PC-9 (cell line): Measurements from ENCODE around the gene DIRAS1. TPM values are rescaled to one million over a fixed set of nuclear protein-coding genes. Genes with fewer than 3 reads are reported as not detected.

ENCODE experiments used
- BruUV-seq: library from RNA; stranded (reverse); fragments of 400-500 nt; replicated peaks from 2 replicates; lab custom pipeline; 2021; lab: Mats Ljungman, UMichigan
- CTCF ChIA-PET: fragments of 300-600 bp; sonication (Branson Sonifier 250); formaldehyde crosslinking; loops from one replicate; lab custom pipeline; 2022; ENCODE audit warnings: antibody characterized with exemption; lab: Charles Lee
- POLR2A ChIA-PET: fragments of 300-600 bp; sonication (Branson Sonifier 250); formaldehyde crosslinking; loops from one replicate; lab custom pipeline; 2022; ENCODE audit warnings: antibody characterized with exemption; ENCODE audit not compliant: unreplicated experiment; lab: Charles Lee
- DNase-seq, 2 experiments: peaks; one replicate each; pipeline versions ENCODE4 v3.0.0 to v3.0.0-alpha.2; 2015 to 2022; ENCODE audit warnings: mixed read lengths in 1 of 2
- H2AFZ ChIP-seq: fragments of 200-600 bp; sonication (generic); 2 replicates; pipeline ENCODE4 v1.8.1; 2017; ENCODE audit warnings: antibody characterized with exemption
- H3F3A ChIP-seq: fragments of 200-600 bp; sonication (generic); 2 replicates; pipeline ENCODE4 v1.8.1; 2017; ENCODE audit warnings: antibody characterized with exemption, mild to moderate bottlenecking, low read depth; ENCODE audit not compliant: insufficient read depth
- H3K27ac ChIP-seq: fragments of 200-600 bp; sonication (generic); 2 replicates; pipeline ENCODE4 v1.6.1; 2016; ENCODE audit warnings: mixed run types
- H3K27me3 ChIP-seq: fragments of 200-600 bp; sonication (generic); 2 replicates; pipeline ENCODE4 v1.6.1; 2016; ENCODE audit warnings: low read depth, mixed run types; ENCODE audit not compliant: insufficient read depth
- H3K36me3 ChIP-seq: fragments of 200-600 bp; sonication (generic); 2 replicates; pipeline ENCODE4 v1.6.1; 2016; ENCODE audit warnings: low read depth, mixed run types
- H3K4me1 ChIP-seq: fragments of 200-600 bp; sonication (generic); replicated peaks from 2 replicates; pipeline ENCODE4 v1.6.1; 2016; ENCODE audit warnings: mixed run types; ENCODE audit not compliant: insufficient read depth
- H3K4me2 ChIP-seq: fragments of 200-600 bp; sonication (generic); 2 replicates; pipeline ENCODE4 v1.6.1; 2017; ENCODE audit warnings: mixed run types
- H3K4me3 ChIP-seq: fragments of 200-600 bp; sonication (generic); 2 replicates; pipeline ENCODE4 v1.6.1; 2016; ENCODE audit warnings: mixed run types
- H3K79me2 ChIP-seq: fragments of 200-600 bp; sonication (generic); 2 replicates; pipeline ENCODE4 v1.6.1; 2017; ENCODE audit warnings: low read depth, mixed run types
- H3K9me2 ChIP-seq: fragments of 200-600 bp; sonication (generic); 2 replicates; pipeline ENCODE4 v1.8.1; 2017; ENCODE audit warnings: mild to moderate bottlenecking; ENCODE audit not compliant: insufficient read depth
- H3K9me3 ChIP-seq: fragments of 200-600 bp; sonication (generic); 2 replicates; pipeline ENCODE4 v1.8.1; 2016; ENCODE audit warnings: low read depth; ENCODE audit not compliant: insufficient read depth
- H4K20me1 ChIP-seq: fragments of 200-600 bp; sonication (generic); 2 replicates; pipeline ENCODE4 v1.8.1; 2017; ENCODE audit not compliant: insufficient read depth
- EZH2 ChIP-seq: fragments of 200-600 bp; sonication (generic); IDR thresholded peaks from 2 replicates; pipeline ENCODE4 v1.8.0; 2017; ENCODE audit warnings: antibody characterized with exemption, low read depth
- intact Hi-C: fragments of 100-400 bp; cut with micrococcal nuclease; formaldehyde crosslinking; loops from one replicate; pipeline ENCODE4 v1.10.0; 2022; ENCODE audit not compliant: unreplicated experiment
- total RNA-seq: library from RNA; stranded (reverse); gene quantifications from 2 replicates; pipeline ENCODE4 v1.2.3, GENCODE V29; 2021
- TF ChIP-seq, protein P1 (sequence below): fragments of 200-600 bp; sonication (generic); conservative IDR thresholded peaks from 2 replicates; pipeline ENCODE4 v1.6.1; 2017; ENCODE audit warnings: mixed run types, antibody characterized with exemption, mild to moderate bottlenecking, moderate library complexity

DIRAS1 gene
- total RNA-seq, 1 experiment from 2014 or later, result 0.57 TPM

- Histone ChIP-seq H3K27me3 (no peaks in the 10 kb centered on the region), H3F3A (no peaks in the 10 kb centered on the region), H4K20me1 (no peaks in the 10 kb centered on the region), H3K27ac (no peak overlapping the region), H3K9me3 (no peaks in the 10 kb centered on the region), H3K4me3 (no peak overlapping the region), H3K4me1 (no peaks in the 10 kb centered on the region), H2AFZ (no peak overlapping the region), H3K4me2 (no peak overlapping the region), H3K9me2 (no peaks in the 10 kb centered on the region), H3K36me3 (no peaks in the 10 kb centered on the region), H3K79me2 (no peaks in the 10 kb centered on the region)
- TF ChIP-seq, protein P1, sequence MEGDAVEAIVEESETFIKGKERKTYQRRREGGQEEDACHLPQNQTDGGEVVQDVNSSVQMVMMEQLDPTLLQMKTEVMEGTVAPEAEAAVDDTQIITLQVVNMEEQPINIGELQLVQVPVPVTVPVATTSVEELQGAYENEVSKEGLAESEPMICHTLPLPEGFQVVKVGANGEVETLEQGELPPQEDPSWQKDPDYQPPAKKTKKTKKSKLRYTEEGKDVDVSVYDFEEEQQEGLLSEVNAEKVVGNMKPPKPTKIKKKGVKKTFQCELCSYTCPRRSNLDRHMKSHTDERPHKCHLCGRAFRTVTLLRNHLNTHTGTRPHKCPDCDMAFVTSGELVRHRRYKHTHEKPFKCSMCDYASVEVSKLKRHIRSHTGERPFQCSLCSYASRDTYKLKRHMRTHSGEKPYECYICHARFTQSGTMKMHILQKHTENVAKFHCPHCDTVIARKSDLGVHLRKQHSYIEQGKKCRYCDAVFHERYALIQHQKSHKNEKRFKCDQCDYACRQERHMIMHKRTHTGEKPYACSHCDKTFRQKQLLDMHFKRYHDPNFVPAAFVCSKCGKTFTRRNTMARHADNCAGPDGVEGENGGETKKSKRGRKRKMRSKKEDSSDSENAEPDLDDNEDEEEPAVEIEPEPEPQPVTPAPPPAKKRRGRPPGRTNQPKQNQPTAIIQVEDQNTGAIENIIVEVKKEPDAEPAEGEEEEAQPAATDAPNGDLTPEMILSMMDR, result no peak
- no peak for TF ChIP-seq EZH2
- no TSS peak for BruUV-seq
- no peak for DNase-seq
- ChIA-PET POLR2A (no interaction called here), CTCF (no interaction called here)
- intact Hi-C loops, result no loop called here
Measured at GRCh38 chr19:2755448-2755705, 34.2 kb upstream of the DIRAS1 start.

DNA sequence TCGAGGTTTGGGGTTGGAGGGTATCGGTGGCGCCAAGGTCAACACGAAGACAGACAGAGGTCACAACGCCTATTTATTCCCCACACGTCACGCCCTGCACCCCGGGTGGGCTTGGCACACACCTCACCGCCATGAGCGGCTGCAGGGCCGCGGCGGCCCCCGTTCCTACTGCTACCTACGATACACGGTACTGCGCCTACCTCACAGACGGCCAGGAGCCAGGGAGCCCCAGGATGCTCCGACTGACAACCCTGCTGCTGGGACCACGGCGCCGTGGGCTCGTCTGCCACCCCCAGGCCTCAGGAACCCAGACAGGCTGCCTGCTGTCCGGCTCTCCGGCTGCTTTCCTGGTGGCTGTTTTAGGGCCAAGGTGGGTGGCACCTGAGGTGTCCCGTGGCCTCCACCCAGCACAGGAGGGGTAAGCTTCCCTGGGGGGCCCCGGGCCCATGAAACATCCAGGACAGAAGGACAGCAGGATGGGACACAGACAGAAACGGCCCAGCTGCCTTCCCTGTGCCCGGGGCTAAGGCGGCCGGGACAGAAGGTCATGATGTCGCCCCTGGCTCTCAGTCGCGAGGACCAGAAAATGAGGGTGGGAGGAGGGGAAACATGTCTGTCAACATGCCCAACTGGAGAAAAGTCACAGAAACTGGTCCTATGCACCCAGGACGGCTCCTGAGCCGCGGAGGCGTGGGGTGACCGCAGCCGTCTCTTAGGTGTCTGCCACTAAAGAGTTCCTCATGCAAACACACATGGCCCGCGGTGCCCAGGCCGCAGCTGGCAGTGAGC is 33.7 kb upstream of the DIRAS1 start:
- no peaks in the 10 kb centered on the region for H3K79me2 ChIP-seq
- H3K27ac ChIP-seq, result no peak overlapping the region
- no peak overlapping the region for H3K4me3 ChIP-seq
- no peaks in the 10 kb centered on the region for H3K27me3 ChIP-seq
- DNase-seq, result no peak
- H3K4me1 ChIP-seq, result no peaks in the 10 kb centered on the region
- H3K36me3 ChIP-seq, result no peaks in the 10 kb centered on the region
- no peak overlapping the region for H3K4me2 ChIP-seq
- no peak overlapping the region for H2AFZ ChIP-seq
- H4K20me1 ChIP-seq, result no peaks in the 10 kb centered on the region
- intact Hi-C loops, result no loop called here
- H3K9me3 ChIP-seq, result no peaks in the 10 kb centered on the region
- H3F3A ChIP-seq, result no peaks in the 10 kb centered on the region
- no TSS peak for BruUV-seq
- ChIA-PET POLR2A (no interaction called here), CTCF (no interaction called here)
- no peak for TF ChIP-seq EZH2
- TF ChIP-seq, protein P1, result no peak
- H3K9me2 ChIP-seq, result no peaks in the 10 kb centered on the region

- ChIA-PET POLR2A (no interaction called here), CTCF (no interaction called here)
- H3F3A ChIP-seq, result no peaks in the 10 kb centered on the region
- TF ChIP-seq, protein P1, result no peak
- TF ChIP-seq EZH2, result no peak
- H2AFZ ChIP-seq, result no peak overlapping the region
- H3K9me3 ChIP-seq, result no peaks in the 10 kb centered on the region
- no peaks in the 10 kb centered on the region for H3K9me2 ChIP-seq
- 0 out of 2 replicates have a peak, but pooled peaks cover 1% of the 10 kb centered on the region for H3K27me3 ChIP-seq
- H3K79me2 ChIP-seq, result no peaks in the 10 kb centered on the region
- no peak overlapping the region for H3K4me3 ChIP-seq
- DNase-seq, result no peak
- intact Hi-C loops, result no loop called here
- no peak overlapping the region for H3K4me2 ChIP-seq
- H3K27ac ChIP-seq, result no peak overlapping the region
- H3K4me1 ChIP-seq, result no peaks in the 10 kb centered on the region
- H4K20me1 ChIP-seq, result no peaks in the 10 kb centered on the region
- no TSS peak for BruUV-seq
- no peaks in the 10 kb centered on the region for H3K36me3 ChIP-seq
Measured at GRCh38 chr19:2751438-2751830, 30.3 kb upstream of the DIRAS1 start.
